NCI-H2107 treated with DMSO at 0.1 percent for 48 hours (cell line): Measurements from ENCODE around the gene CAMK1.
"Not testable (repeated sequence)": the region's sequence is repeated elsewhere in the genome, so short reads cannot be mapped to it uniquely, and the experiment has no call there.

ENCODE experiments used
- DNase-seq: peaks from one replicate; lab custom pipeline; 2025; ENCODE audit not compliant: unreplicated experiment; lab: John Stamatoyannopoulos, UW

CAMK1 gene

DNA sequence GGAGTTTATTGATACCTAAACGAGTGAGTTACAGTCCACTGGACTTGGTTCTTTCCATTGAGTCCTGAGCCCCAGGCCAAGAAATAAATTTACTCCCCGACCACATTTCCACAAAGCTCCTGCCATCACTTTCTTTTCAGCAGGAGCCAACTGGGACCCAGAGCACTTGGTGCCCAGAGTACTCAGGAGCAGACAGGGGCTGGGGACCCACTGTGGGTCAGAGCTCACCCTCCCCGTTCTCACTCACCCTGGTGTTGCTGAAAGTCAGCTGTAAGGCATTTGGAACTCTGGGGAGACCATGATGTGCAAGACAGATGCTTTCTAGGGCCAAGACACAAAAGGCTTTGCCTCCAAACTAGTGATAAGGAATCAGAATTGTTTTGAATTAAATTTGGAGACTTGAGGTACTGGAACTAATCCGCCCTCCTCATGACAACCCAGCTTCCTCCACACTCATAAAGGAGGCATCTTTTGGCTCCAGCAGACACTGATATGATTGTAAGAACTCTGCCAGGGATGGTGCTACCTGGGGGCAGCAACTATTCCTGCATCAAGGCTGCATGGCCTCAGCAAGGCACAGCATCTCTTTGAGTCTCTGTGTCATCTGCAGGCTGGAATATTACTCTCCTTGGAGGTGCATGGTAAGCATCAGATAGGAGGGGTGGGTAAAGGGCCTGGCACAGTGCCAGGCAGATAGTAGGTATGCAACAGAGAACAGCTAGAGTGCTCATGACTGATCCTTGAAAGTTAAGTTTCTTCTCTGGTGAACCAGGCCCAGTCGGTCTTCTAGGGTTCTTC, 7.3 kb upstream of the CAMK1 start:
- DNase-seq, result no peak

DNA sequence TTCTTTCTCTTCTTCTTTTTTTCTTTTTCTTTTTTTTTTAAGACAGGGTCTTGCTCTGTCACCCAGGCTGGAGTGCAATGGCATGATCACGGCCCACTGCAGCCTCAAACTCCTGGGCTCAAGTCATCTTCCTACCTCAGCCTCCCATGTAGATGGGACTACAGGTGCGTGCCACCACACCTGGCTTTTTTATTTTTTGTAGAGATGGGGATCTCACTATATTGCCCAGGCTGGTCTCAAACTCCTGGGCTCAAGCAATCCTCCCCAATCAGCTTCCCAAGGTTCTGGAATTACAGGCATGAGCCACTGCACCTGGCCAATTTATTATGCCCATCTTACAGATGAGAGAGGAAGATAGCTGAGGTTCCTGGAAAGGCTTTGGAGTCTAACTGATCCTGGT, 1.3 kb upstream of the CAMK1 start:
- DNase-seq, result not testable (repeated sequence)

DNA sequence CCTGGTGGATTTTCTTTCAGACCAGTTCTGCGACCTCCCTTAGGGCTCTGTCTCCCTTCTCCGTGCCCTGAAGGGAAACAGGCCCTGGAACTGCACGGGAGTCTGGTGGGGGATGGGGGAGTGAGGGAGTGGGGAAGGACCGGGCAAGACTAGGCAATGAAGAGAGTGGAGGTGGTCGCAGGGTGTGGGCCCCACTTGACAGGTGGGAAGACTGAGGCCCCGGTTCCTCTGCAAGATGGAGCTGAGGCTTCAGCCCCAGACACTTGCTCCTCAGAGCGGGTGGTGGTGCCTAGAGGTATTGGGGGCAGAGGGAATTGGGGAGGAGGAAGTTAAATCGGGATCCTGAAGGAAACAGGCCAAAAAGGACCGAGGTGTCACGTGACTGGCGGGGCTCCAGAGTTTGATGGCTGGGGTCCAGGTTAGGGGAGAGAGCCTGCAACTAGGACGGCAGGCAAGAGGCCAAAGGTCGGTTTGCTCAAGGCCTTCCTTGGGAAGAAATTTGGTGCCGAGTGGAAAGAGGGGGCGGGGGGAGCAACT, 597 bp upstream of the CAMK1 start:
- no peak for DNase-seq

DNA sequence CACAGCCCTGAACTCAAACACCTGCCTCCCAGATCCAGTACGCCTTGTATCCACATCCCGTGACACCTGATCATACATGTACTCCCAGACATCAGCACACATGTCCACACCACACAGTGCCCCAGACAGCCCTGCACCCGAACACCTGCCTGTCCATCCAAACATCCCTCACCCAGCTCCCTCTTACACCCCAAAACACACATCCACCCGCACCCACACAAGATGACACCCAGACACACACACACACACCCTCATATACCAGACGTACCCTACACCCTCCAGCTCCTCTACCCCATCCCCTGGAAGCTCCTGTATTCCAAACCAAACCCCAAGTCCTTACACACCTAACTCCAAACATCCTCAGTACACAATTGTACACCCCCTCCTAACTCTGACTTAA, 735 bp downstream of the CAMK1 start:
- DNase-seq, result no peak

DNA sequence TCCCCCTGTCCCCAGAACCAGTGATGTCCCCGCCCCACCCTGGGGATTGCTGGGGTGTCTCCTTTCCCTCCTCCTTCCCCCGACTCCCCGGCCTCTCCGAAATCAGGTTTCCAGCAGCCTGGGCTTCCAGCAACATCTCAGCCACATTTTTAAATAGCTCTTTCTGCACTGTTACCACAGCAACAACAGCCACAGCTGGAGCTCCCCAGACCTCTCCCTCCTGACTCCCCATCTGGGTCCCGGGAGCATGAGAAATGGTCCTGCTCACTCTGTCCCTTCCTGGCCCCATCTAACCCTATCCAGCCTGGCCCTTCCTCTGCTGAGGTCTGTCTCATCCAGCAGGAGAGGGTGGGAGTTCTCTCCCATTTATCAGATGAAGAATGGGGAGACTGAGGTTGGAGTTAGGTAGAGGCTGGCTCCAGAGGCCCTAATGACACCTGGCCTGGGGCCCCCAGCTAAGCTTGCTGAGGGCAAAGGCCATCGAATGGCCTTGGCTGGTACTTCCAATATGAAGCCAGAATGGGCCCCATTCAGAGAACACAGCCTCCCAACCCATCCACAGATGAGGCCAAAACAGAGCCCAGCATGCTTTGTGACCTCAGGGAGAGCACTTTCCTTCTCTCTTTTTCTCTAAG, 1.5 kb downstream of the CAMK1 start:
- no peak for DNase-seq

DNA sequence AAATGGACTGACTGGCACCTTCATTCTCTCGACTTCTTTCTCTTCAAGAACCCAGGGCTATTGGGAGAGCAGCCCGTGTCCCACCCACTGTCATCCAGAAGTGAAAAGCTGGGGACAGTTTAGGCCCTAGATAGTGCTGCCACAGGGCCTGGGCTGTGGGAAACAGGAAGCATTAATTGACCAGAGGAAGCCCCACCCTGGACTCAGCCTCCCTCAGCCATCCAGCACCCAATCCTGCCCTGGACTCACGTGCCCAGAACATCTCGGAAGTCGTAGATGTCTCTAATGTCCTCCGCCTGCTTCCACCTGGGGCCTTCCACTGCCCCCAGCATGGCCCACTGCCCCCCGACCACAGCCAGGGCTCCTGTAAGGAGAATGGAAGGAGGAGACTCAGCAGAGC, 2.3 kb downstream of the CAMK1 start:
- DNase-seq, result no peak

DNA sequence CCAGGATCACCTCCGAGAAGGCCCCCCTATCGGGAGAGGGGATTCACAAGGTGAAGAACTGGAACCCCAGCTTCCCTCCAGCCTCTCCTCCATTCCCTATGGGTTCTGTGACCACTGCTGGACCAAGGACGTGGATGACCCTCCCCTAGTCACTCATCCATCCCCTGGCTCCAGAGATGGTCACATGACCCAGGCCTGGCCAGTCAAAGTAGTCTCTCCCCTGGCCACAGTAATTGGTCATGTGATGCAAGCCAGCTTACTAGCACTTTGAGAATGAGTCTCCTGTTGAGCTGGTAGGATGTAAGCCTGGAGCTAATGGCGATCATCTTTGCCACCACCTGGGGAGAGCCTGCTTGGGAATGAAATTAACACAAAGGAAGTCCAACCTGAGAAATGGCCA, 3.9 kb downstream of the CAMK1 start:
- DNase-seq, result no peak

DNA sequence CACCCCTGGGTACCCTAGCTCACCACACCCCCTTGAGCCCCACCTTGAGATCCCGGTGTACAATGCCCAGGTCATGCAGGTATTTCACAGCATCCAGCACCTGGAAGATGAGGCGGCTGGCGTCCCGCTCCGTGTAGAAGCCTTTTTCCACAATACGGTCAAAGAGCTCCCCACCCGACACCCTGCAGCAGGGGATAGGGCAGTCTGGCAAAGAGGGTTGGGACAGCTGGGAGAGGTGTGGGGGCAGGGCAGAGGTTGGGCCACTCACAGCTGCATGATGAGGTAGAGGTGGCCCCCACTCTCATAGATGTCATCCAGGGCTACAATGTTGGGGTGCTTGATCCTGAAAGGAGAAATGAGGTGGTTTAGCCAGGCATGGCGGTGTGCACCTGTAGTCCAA, 6.9 kb downstream of the CAMK1 start:
- no peak for DNase-seq

DNA sequence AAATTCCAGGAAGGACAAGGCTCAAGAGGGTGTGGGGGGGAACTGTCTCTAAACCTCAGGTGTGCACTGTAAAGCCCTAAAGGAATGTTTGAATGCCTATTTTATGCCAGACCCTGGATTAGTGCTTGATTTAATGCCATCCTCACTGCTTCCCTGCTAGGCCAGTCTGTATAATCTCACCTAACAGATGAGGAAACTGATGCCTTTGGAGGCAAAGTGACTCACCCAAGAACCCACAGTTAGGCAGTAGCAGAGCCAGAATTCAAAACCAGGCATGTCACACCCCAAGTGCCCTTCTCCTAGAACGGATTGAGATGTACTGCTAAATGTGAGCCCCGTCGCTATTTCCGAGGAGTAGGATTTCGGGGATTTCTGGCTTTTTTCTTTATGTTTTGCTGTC, 7.8 kb downstream of the CAMK1 start:
- no peak for DNase-seq

DNA sequence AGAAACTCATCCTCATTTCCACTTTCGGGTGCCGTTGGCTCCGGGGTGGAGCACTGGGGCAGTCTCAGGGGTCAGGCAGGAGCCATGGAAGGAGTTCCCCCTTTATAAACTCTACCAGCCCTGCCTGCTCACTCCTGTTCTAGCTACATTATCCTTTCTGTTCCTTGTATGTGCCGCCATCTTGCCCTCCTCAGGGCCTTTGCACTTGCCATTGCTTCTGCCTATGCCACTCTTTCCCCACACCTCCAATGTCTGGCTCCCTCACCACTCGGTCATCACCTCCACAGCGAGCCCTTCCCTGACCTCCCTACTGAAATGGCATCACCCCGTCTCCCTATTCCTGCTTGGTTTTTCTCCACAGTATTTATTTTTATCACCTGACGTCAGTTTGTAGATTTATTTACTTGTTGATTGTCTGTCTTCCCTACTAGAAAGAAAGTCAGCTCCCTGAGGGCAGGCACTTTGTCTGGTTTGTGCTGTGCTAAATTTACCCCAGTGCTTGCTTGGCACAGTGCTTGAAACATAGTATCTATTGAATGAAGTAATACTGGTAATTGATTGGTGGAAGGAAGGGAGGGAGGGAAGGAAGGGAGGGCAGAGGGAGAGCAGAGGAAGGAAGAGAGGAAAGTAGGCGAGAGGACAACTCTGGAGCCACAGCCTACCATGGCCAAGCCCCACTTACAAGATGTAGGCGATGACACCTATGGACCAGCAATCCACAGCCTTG, 8.8 kb downstream of the CAMK1 start:
- no peak for DNase-seq

DNA sequence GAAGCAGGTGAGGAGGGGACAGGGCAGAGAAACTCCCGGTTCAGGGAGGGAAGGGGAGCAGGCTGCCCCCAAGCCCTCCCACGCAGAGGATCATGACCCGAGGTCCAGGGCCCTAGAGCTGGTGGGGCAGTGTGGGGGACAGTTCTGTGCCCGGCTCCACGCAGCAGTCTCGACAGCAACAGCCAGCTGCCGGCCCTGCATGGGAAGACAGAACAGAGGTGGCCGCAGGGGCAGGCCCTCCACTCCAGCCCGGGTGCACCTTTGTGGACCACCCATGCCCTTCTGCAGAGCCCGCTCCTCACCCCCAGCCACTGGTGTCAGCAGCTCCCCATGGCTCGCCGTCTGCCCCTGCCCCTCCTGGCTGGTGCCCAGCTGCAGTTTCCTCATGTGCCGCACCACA, 12.3 kb downstream of the CAMK1 start:
- no peak for DNase-seq

DNA sequence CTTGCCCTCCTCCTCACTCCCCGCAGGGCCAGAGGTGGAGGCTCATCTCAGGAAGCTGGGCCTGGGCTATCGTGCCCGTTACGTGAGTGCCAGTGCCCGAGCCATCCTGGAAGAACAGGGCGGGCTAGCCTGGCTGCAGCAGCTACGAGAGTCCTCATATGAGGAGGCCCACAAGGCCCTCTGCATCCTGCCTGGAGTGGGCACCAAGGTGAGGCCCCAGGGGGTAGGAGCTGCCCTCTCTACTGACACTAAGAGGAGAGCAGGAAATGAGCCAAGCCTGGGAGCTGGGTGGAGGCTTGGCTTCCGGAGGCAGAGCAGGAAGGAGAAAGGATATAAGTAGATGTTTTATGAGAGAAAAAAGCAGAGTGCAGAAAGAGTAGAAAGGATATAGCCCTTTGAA, 15.1 kb downstream of the CAMK1 start:
- DNase-seq, result no peak

DNA sequence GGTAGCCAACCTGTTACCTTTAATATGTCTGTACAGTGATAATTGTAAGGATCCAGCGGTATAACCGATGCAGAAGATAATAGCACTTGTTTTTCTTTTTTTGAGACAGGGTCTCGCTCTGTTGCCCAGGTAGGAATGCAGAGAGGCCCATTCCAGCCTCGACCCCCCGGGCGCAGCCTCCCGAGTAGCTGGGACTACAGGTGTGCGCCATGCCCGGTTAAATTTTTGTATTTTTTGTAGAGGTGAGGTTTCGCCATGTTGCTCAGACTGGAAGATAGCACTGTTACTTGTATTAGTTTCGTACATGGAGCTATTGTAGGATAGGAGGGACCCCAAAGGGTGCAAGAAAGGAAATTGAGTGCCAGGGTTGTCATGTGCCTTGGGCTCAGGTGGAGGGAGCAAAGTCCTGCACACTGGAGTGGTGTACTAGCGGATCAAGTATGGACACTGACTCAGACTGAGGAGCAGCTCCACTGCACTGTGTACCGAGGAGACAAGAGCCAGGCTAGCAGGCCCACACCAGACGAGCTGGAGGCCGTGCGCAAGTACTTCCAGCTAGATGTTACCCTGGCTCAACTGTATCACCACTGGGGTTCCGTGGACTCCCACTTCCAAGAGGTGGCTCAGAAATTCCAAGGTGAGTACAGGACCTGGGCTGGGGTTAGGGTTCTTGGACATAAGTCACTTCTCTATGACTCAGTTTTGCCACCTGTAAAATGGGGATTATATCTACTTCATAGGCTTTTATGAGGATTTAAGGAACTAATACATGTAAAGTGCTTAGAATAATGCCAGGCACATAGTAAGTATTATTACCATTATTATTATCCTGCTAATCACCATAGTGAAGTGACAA, 19.0 kb downstream of the CAMK1 start:
- DNase-seq, result no peak

DNA sequence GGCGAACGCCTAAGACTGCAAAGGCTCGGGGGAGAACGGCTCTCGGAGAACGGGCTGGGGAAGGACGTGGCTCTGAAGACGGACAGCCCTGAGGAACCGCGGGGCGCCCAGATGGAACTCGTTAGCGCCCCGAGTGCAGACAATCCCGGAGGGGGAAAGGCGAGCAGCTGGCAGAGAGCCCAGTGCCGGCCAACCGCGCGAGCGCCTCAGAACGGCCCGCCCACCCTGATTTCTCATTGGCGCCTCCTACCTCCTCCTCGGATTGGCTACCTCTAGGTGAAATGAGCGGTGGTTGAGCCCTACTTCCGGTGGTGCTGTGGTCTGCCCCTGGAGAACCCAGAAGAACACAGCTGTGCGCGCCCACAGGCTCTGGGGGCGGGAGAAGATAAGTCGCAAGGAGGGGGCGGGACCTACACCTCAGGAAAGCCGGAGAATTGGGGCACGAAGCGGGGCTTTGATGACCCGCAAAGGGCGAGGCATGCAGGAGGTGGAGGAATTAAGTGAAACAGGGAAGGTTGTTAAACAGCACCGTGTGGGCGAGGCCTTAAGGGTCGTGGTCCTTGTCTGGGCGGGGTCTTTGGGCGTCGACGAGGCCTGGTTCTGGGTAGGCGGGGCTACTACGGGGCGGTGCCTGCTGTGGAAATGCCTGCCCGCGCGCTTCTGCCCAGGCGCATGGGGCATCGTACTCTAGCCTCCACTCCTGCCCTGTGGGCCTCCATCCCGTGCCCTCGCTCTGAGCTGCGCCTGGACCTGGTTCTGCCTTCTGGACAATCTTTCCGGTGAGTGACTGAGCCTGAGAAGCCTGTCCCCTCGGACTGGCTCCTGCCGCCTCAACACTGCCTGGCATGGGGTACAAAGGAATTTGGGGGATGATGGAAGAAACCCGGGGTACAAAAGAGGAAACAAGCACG, 19.8 kb downstream of the CAMK1 start, which contains the start of gene OGG1:
TSS of gene OGG1 (plus strand) at position 308 of the 911 bp plus-strand sequence. CDS start at position 643, 335 bp downstream.
- DNase-seq, result peak; percentile 86

DNA sequence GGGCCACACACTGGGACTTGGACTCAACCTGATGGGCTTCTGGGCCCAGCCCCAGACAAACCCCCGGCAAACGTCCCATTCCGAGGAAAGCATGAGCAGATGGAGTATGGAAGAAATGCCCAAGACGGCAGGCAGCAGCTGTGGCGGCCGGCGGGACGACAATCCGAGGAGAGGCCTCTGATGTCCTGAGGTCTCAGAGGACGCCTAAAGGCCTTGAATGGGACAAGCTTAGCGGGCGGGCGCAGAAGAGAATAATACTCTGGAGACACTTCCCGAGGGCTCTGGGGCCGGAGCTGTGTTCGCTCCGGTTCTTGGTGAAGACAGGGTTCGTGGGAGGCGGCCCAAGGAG, 20.5 kb downstream of the CAMK1 start:
- no peak for DNase-seq

DNA sequence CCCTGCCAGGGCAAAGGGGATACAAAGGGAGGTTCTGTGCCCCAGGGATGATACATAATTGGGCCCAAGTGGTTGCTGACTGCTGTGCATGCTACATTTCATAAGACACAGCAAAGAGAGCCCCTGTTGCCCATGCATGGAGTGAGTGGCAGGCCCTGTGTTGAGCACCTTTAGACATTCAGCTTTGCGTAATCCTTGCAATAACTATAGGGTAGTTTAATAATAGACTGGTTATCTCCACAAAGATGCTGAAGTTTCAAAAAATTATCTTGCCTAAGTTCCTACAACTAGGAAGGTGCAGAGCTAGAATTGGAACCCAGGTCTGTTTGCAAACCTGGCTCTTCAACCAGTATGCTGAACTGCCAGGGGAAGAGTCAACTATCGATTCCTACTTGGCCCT, 21.7 kb downstream of the CAMK1 start:
- no peak for DNase-seq

DNA sequence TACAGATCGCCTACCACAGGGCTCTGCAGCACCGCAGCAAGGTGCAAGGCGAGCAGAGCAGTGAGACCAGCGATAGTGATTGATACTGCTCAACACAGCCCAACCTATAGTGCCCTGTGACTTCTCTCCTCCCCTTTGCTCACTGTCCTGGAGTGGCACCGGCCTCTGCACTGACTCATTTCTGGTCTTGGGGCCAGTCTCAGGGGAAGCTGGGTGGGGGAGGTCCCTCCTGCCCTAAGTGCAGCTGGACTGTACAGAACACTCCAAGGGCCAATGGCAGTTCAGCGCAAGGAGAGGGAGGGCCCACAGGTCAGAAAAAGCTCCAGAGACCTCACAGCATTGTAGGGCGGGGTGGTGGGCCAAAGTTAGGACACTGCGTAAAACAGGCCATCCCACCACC, 22.5 kb downstream of the CAMK1 start:
- no peak for DNase-seq

DNA sequence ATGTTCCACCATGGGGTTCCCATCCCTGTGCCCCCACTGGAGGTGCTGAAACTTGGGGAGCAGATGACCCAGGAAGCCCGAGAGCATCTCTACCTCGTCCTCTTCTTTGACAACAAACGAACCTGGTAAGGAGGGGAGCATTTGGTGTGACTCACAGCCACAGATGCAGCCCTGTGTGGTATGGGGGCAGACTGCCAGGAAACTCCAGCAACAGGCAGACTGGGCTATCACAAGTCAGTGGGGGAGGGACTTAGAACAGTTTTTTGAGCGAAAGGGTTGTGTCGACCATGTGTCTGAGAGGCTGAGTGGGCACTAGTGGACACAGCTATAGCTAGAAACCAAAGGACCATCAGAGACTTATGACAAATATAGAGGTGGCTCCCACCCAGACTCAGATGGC, 23.4 kb downstream of the CAMK1 start:
- DNase-seq, result no peak

DNA sequence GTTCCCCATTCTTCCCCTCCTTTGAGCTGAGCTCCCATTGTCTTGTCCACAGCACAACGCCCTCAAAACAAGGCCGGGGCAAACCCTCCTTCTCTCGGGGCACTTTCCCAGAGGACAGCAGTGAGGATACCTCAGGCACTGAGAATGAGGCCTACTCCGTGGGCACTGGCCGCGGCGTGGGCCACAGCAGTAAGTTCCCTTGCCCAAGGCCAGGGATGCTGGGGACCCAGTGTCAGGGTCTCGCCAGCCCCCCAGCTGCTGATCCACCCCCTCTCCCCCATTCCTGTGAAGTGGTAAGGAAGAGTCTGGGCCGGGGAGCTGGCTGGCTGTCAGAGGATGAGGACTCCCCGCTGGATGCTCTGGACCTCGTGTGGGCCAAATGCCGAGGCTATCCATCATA, 24.2 kb downstream of the CAMK1 start:
- DNase-seq, result no peak

DNA sequence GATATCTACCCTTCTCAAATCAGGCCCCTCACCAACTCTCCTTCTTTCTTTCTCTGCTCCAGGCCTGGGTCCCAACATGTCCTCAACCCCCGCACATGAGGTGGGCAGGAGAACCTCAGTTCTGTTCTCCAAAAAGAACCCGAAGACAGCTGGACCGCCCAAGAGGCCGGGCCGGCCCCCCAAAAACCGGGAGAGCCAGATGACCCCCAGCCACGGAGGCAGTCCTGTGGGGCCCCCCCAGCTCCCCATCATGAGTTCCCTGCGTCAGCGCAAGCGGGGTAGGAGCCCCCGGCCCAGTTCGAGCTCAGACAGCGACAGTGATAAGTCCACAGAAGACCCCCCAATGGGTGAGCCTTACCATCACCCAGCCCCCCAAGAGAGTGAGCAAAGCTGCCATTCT, 25.6 kb downstream of the CAMK1 start:
- DNase-seq, result no peak
